ENCODE results near the gene UROC1.

Gene UROC1

DNA sequence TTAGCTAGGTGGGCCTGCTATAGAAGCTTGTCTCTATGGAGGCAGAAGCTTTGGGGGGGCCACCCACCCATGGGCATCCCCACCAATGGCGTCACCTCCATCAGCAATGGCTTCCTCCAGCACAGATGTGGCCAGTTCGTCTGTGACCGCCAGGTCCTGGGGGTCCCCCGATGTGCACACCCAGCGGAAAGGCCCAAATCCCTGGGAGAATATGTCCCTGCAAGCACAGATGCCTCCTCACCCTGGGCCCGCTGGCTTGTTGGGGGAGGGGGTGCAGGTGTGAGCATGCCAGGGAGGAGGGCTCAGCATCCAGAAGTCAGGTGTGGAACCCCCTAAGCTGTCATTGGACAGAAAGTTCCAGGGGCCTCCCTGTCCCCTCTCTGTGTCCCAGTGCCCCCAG lies 19.6 kb downstream of the UROC1 start:
- in situ Hi-C loops (cut with MboI; ENCODE audit: low sequenced_read_pairs) = no loop called here

DNA sequence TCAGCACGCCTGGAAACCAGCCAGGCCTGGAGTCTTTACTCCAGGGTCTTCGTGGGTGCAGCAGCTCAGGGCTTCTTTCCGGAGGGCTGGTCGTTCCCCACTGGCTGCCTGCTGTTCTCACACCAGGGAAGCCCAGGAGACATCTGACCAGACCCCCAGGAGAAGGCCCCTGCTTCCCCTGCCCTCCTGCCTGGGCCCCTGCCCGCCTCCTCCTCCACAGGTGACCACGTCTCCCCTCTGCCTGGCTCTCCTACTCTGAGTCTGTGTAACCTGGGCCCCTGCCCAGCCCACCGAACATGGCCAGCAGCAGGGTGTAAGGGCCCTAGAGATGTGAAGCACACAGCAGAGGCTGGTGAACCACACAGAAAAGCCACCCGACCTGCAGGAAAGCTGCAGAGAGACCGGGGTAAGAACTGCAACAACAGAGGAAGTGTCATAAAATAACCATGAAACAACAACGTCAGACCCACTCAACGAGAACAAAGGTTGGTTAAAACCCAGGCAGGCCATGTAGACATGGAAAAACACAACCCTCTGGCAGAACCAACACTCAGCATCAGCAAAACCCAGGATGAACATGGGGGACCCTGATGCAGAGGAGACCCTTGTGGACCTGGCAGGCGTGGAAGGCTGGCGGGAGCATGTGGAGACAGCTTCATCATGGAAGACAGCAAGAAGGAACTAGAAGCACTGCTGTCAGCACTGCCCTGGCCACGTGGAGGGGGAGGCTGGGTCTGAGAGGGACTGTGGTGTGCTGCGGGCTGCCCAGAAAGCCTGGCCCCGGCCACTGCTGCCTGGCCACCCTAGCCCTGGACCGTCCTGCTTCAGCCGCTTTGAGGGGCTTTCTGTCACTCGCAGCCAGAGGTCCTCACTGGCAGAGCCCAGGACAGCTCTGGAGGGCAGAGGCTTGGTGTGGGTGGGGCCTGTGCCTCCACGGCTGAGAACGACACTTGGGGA lies 20.4 kb downstream of the UROC1 start:
- in situ Hi-C loops (cut with MboI; ENCODE audit: low sequenced_read_pairs) = no loop called here

DNA sequence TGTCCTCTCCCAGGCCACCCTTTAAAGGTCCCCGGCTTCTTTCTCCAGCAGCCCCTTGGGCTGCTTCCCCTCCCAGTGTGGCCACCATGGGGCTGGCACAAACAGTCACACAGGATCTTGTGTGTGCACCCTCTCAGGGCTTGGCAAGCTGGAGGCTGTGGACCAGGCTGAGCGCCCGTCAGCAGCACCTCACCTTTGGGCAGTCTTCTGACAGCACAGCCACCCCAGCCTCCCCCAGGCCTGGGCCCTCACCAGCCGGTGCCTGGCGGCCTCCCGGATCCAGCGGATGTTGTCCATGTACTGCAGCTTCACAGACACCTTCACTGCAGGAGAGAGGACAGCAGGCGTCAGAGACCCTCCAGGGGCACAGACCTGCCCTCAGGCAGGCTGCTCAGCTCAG lies 21.8 kb downstream of the UROC1 start:
- in situ Hi-C loops (cut with MboI; ENCODE audit: low sequenced_read_pairs) = no loop called here

GRCh38 chr3:126494970-126495230 lies 22.7 kb downstream of the UROC1 start:
- in situ Hi-C loops (cut with MboI; ENCODE audit: low sequenced_read_pairs) = no loop called here

GRCh38 chr3:126494204-126494969 lies 23.2 kb downstream of the UROC1 start:
- in situ Hi-C loops (cut with MboI; ENCODE audit: low sequenced_read_pairs) = no loop called here

- in situ Hi-C loops (cut with MboI; ENCODE audit: low sequenced_read_pairs) = no loop called here
Observed at GRCh38 chr3:126493739-126494138, 23.8 kb downstream of the UROC1 start.

DNA sequence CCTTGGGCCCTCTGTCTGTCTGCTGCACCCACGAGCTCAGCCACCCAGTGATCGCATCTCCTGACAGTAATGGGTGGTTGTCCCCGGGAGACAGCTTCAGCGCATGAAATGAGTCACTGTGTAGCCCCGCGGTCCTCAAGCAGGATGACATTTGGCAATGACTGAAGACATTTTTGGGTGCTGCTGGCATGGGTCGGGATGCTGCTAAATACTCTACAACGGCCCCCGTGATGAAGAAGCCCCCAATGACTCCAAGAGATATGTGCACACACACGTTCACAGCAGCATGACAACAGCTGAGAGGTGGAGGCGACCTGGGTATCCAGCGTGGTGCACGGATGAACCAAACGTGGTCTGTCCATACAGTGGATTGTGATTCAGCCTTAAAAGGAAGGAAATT lies 24.5 kb downstream of the UROC1 start:
- in situ Hi-C loops (cut with MboI; ENCODE audit: low sequenced_read_pairs) = no loop called here

DNA sequence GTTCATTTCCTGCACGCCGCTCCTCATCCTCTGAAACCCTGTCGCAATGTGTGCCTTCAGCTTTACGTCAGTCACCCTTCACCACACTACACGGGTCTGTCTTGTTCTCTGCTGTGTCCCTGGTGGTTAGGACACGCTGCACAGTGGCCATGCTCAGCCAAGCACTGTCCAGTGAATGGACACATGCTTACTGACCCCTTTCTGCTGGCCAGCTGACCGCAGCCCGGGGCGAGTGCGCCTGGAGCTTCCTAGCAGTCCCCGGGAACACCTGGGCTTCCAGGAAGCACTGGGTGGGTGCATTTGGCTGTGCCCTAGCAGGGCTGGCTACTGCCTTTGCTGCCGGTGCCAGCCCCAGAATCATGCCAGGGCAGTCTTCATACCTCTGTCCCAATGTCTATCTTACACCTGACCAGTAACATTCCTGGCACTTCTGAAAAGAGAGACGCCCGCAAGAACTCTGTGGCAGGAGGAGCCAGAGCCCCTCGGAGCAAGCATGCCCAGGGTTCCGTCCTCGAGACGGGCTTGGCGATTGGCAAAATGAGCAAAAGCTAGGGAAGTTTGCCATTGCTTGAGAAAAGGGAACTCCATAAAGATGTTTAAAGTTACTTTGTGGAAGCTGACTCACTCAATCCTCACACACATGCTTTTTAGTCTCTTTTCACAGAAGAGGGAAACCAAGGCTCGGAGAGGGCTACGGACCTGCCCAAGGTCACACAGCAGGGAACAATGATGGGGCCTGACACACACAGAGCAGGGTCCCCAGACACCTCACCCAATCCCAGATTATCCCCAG lies 26.2 kb downstream of the UROC1 start:
- in situ Hi-C loops (cut with MboI; ENCODE audit: low sequenced_read_pairs) = no loop called here

DNA sequence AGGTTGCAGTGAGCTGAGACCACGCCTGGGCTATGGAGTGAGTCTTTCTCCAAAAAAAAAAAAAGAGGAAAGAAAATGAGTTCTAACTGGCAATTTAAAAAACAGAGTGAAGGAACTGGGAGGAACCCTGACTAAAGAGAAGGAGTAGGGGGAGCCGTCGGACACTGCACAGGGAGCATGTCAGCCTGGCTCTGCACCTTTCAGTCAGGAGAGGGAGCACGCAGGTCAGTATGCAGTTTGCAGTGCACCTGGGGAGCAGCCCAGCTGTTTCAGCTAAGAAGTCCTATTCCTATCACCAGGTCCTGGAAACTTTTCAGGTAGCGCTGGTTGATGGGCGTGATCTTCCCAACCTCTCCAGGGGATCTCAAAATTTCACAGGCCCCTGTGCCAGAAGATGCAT lies 27.0 kb downstream of the UROC1 start:
- in situ Hi-C loops (cut with MboI; ENCODE audit: low sequenced_read_pairs) = no loop called here

DNA sequence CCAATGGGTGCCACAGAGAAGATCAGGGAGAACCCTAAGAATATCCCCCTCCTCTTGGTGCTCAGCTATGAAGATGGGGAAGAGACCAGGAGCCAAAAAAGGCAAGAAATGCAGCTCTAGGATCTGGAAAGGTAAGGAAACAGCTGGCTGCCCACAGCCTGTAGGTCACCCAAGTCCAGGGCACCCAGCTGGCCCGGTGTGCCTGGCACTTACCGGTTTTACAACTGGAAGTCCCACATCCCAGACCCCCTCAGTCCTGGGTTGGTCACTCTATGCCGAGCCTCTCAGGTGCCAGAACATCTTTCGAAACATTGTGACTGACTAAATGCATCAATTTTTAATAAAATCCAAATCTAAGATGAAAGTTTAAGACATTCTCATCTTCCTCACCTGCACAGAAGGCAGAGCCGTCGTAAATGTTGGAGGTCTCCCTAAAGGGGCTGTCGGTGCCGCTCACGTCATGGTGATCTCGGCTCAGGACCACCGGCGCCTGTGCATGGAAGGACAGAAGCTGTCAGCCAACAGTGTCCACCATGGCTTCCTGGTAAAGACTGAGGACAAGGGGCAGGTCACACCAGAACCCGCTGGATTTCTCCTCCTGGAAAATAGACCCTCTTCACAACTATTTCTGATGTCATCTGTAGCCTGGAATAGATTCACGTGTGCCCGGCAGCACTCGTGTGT lies 28.5 kb downstream of the UROC1 start:
- in situ Hi-C loops (cut with MboI; ENCODE audit: low sequenced_read_pairs) = no loop called here

DNA sequence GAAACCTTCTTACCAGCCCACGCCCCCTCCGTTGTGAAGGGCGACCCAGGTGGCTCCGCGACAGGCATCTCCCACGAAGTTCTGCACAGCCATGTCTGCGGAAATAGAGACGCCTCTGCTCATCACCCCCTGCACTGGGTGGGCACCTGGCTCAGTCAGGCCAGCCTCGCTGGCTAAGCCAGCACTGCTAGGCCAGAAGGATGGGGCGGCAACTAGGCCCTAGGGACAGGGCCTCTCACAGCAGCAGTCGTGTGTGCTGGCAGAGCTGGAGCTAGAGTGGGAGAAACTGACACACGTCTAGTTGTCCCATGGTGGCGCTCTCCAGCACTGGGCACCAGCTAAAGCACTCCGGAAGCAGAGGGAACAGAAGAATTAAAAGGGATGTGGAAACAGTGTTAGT lies 29.4 kb downstream of the UROC1 start:
- in situ Hi-C loops (cut with MboI; ENCODE audit: low sequenced_read_pairs) = no loop called here

DNA sequence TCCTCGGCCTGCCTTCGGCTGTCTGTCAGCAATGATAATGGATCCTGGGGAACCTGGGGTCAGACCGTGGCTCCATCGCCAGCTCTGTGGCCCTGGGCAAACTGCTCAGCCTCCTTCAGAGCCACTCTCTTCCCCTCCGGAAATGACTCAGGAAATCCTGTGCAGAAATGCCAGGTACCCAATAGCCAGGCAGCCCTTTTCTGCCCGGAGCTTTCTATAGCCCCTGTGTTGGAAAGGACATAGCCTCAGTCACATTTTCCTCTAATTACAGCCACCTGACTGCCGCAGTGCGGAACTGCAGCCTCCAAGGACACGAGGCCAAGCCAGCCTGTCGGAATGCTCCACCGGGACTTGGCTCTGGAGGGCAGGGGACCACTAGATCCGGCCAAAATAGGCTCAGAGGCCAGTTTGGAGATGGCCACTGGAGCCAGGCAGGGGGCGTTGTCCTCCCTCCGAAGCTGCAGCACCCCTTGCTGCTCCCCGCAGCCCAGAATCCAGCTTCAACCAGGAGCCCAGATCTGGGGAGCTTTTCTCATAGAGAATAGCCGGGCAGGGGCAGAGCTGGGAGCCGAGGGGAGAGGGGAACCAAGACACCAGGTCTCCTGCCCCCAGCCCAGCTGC lies 30.3 kb downstream of the UROC1 start:
- in situ Hi-C loops (cut with MboI; ENCODE audit: low sequenced_read_pairs) = no loop called here

DNA sequence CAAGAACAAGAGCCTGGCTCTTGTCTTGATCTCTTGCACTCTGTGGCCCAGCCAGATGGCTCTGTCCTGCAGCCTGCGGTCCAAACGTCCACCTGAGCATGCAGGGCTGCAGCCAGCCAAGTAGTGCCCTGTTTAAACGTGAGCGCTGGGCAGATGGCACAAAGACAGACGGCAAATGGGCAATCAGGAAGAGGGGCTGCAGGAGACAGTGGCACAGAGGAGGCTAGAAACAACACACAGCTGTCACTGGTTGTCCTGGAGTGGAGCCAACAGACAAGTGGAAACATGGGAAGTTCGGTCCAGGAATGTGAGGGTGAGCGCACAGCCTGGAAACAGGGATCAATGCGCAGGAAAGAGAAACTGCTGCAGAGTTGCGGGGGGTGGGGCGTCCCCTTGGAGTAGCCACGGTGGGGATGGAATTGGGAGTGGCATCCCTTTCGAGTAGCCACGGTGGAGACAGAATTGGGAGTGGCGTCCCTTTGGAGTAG lies 31.2 kb downstream of the UROC1 start:
- in situ Hi-C loops (cut with MboI; ENCODE audit: low sequenced_read_pairs) = no loop called here

GRCh38 chr3:126485956-126486355 lies 31.6 kb downstream of the UROC1 start:
- in situ Hi-C loops (cut with MboI; ENCODE audit: low sequenced_read_pairs) = no loop called here

DNA sequence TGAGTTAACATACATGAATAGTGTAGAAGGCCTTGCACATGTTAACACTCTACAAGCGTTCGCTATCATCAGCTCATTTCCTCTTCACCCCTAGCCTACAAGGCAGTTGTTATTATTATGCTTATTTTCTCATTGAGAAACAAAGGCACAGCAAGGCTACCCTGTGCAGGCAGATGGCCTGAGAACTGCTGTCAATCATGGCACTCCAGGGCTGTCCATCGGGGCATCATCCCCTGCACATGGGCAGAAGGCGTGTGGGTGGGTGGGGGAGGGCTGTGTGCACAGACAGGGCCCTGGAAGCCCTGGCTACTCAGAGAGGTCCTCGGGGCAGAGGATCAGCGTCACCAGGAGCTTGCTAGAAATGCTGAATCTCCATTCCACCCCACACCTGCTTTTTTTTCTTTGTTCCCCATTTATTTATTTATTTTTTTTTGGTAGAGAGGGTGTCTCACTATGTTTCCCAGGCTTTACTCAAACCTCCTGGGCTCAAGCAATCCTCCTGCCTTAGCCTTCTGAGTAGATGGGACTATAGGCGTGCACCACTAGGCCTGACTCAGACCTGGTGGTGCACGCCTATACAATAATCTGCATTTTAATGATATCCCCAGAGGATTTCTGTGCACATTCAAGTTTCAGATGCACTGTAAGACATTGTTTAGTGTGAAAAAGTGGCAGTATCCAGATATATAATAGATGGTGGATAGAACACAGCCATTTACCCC lies 32.2 kb downstream of the UROC1 start:
- in situ Hi-C loops (cut with MboI; ENCODE audit: low sequenced_read_pairs) = no loop called here

- in situ Hi-C loops (cut with MboI; ENCODE audit: low sequenced_read_pairs) = no loop called here
Observed at GRCh38 chr3:126484662-126485061, 32.9 kb downstream of the UROC1 start.

DNA sequence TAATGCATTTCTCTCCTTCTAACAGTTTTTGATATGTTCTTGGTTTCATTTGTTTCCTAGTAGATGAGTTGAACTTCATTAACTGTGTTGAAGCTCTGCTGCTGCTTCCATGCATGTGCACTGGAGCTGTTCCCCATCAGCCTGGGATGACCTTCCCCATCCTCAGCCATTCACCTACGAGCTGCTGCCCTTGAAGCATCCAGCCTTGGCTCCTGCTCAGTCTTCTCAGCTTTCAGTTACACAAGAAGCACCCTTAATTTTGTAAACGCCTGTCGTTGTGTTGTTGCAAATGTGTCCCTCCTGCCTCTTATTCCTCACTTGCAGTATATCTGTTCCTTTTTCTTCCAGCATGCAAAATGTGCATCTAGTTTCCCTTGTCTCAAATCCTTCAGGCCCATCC lies 33.4 kb downstream of the UROC1 start:
- in situ Hi-C loops (cut with MboI; ENCODE audit: low sequenced_read_pairs) = no loop called here

- in situ Hi-C loops (cut with MboI; ENCODE audit: low sequenced_read_pairs) = no loop called here
Observed at GRCh38 chr3:126483321-126483761, 34.2 kb downstream of the UROC1 start.

DNA sequence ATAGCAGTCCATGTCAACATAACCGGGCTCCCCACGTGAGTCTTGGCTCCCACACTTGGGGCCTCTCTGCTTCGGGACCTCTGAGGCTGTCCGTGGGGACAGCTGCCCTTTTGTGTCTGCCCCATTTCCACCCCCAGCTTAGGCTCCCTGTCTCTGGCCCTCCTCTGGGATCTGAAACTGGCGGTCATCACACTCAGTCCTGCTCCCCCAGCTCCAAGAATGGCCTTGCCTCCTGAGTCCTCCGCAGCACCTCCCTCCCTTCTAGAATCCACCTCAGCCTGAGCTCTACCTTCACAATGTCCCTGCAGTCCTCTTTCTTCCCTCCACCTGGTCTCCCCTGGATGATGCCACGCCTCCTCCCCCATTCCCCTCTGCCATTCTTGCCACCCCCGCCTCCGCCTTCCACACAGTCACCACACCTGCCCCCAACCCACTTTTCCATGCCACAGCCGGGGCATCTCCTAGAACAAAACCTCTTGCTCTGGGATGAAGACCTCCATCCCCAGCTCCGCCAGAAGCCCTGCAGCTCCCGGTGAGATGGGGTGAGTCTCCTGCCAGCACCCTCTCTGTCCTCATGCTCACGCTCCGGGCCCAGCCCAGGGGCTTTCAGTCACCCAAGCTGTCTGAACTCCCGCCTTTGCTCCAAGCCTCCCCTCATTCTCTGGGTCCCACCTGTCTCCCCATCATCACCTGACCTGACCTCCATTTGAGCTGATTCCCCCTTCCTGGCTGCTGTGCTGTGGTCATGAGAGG lies 34.9 kb downstream of the UROC1 start:
- in situ Hi-C loops (cut with MboI; ENCODE audit: low sequenced_read_pairs) = no loop called here
